Left ventricle myocardium inferior (tissue), 1 donor: ENCODE measurements around the gene PTP4A1. TPM values are rescaled to one million over a fixed set of nuclear protein-coding genes. Genes with fewer than 3 reads are reported as not detected.
"Not testable (repeated sequence)": the region's sequence is repeated elsewhere in the genome, so short reads cannot be mapped to it uniquely, and the experiment has no call there.

ENCODE experiments used
- DNase-seq: peaks from one replicate; pipeline ENCODE4 v3.0.0-alpha.2; 2020
- H3K27ac ChIP-seq: fragments of 200-600 bp; replicated peaks from 2 replicates; pipeline ENCODE4 v1.8.0; 2021
- H3K27me3 ChIP-seq: fragments of 200-600 bp; 2 replicates; pipeline ENCODE4 v1.8.0; 2021; ENCODE audit warnings: low read depth
- H3K36me3 ChIP-seq: fragments of 200-600 bp; 2 replicates; pipeline ENCODE4 v1.8.0; 2021
- H3K4me1 ChIP-seq: fragments of 200-600 bp; 2 replicates; pipeline ENCODE4 v1.8.0; 2021
- H3K4me3 ChIP-seq: fragments of 200-600 bp; 2 replicates; pipeline ENCODE4 v1.8.0; 2021; ENCODE audit warnings: mild to moderate bottlenecking, moderate library complexity
- H3K9me3 ChIP-seq: fragments of 200-600 bp; replicated peaks from 2 replicates; pipeline ENCODE4 v1.8.0; 2021
- CTCF ChIP-seq: fragments of 200-600 bp; IDR thresholded peaks from 2 replicates; pipeline ENCODE4 v1.8.0; 2021; ENCODE audit warnings: antibody characterized with exemption, mild to moderate bottlenecking, borderline replicate concordance
- intact Hi-C: fragments of 100-400 bp; cut with micrococcal nuclease; formaldehyde crosslinking; loops from one replicate; pipeline ENCODE4 v1.11.0; 2022
- total RNA-seq: library from RNA; stranded (reverse); fragmentation: NEBNext Ultra II Directional; extraction: Animal tissue kit (Norgen Biotek cat#: 25700); gene quantifications from one replicate; pipeline ENCODE4 v1.2.1, GENCODE V29; 2021
- donor health status: DM: no; HTN: yes; CAD: no; lungs with severe emphysema.

The PTP4A1 gene
- total RNA-seq, 1 donor from 2014 or later: 22.3 TPM

- no peaks in the 10 kb centered on the region for H3K27me3 ChIP-seq
- no peaks in the 10 kb centered on the region for H3K9me3 ChIP-seq
- H3K4me1 ChIP-seq: peaks cover 5% of the 10 kb centered on the region
- peaks cover 57% of the 10 kb centered on the region for H3K36me3 ChIP-seq
- intact Hi-C loops: no loop called here
- no peak for DNase-seq
- no peak overlapping the region for H3K4me3 ChIP-seq
- no peak for TF ChIP-seq CTCF
- H3K27ac ChIP-seq: no peak overlapping the region
These were observed 9.2 kb downstream of the PTP4A1 start for GRCh38 chr6:63581355-63582013.

- no peak for TF ChIP-seq CTCF
- no peak for DNase-seq
- H3K36me3 ChIP-seq: peaks cover 44% of the 10 kb centered on the region
- intact Hi-C loops: no loop called here
- H3K27me3 ChIP-seq: no peaks in the 10 kb centered on the region
- peaks cover 5% of the 10 kb centered on the region for H3K4me1 ChIP-seq
- no peak overlapping the region for H3K27ac ChIP-seq
- no peaks in the 10 kb centered on the region for H3K9me3 ChIP-seq
- H3K4me3 ChIP-seq: no peak overlapping the region
These were observed 10.4 kb downstream of the PTP4A1 start for GRCh38 chr6:63582579-63583231.

- no peak for DNase-seq
- Histone ChIP-seq H3K9me3 (no peaks in the 10 kb centered on the region), H3K27ac (peak overlapping the region; percentile 25), H3K36me3 (peaks cover 30% of the 10 kb centered on the region), H3K27me3 (no peaks in the 10 kb centered on the region), H3K4me3 (no peak overlapping the region), H3K4me1 (peaks cover 5% of the 10 kb centered on the region)
- intact Hi-C loops: no loop called here
- TF ChIP-seq CTCF: no peak
These were observed 11.8 kb downstream of the PTP4A1 start for GRCh38 chr6:63584125-63584514.

GRCh38 chr6:63584566-63584965, 12.3 kb downstream of the PTP4A1 start:
- Histone ChIP-seq H3K27me3 (no peaks in the 10 kb centered on the region), H3K36me3 (peaks cover 26% of the 10 kb centered on the region), H3K4me1 (peaks cover 5% of the 10 kb centered on the region), H3K4me3 (no peak overlapping the region), H3K9me3 (no peaks in the 10 kb centered on the region), H3K27ac (no peak overlapping the region)
- TF ChIP-seq CTCF: no peak
- no peak for DNase-seq
- intact Hi-C loops: no loop called here

- DNase-seq, H3K9me3 ChIP-seq, H3K4me3 ChIP-seq, H3K27ac ChIP-seq, H3K27me3 ChIP-seq, intact Hi-C loops, H3K4me1 ChIP-seq: not testable (repeated sequence)
- peaks cover 15% of the 10 kb centered on the region for H3K36me3 ChIP-seq
These were observed 13.4 kb downstream of the PTP4A1 start for GRCh38 chr6:63585652-63586051.

GRCh38 chr6:63589952-63590411, 17.7 kb downstream of the PTP4A1 start:
- H3K9me3 ChIP-seq: no peaks in the 10 kb centered on the region
- no peaks in the 10 kb centered on the region for H3K4me1 ChIP-seq
- no peak for TF ChIP-seq CTCF
- intact Hi-C loops: no loop called here
- H3K27ac ChIP-seq: no peak overlapping the region
- H3K4me3 ChIP-seq: no peak overlapping the region
- DNase-seq: no peak
- H3K36me3 ChIP-seq: no peaks in the 10 kb centered on the region
- H3K27me3 ChIP-seq: no peaks in the 10 kb centered on the region
